Colon (tissue), 2 donors: ENCODE results near the gene PTHLH.

Experiments
- FAIRE-seq: peaks from 2 replicates; lab custom pipeline; 2012; peaks lifted over from hg19 to GRCh38; lab: Jason Lieb, UNC
- donor health status: control.
- donor health status: control.

PTHLH gene

DNA sequence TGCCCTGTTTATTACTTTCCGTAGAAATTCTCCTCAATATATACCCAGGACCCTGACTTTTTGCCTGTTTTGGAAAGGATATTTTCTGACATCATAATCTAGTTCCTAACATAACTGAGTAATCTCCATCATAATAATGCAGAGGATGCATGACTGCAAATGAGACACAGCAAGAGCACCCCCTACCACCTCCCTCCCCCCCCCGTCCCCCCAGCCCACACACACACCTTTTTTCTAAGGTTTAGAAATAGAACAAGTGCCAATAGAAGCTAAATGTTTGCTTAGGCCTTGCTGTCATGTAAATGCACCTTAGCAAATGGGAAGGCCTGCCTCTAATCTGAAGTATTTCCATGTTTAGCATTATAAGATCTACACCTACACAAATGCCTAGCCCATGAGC is at the start of gene PTHLH:
Gene PTHLH (minus strand): TSS at position 13 of the 400 bp plus-strand sequence. CDS start 3,239 bp downstream, outside the sequence.
- FAIRE-seq = no peak

DNA sequence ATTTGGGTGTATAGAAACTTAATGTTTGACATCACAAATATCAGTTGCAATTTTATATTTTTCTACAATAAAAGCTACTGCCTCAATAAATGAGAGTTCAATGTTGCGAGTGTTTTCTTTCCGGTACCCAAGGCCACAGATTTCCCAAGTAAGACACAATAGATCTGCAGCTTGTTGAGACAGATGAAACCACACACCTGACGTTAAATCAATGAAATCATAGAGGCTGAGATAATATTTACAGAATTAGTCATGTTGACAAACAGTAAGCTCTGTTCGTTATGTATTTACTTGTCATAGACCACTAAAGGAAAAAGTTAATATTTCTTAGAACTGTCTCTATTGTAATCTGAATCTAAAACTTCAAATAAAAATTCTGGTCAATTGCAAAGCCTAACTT is 49.2 kb upstream of the PTHLH start:
- no peak for FAIRE-seq

DNA sequence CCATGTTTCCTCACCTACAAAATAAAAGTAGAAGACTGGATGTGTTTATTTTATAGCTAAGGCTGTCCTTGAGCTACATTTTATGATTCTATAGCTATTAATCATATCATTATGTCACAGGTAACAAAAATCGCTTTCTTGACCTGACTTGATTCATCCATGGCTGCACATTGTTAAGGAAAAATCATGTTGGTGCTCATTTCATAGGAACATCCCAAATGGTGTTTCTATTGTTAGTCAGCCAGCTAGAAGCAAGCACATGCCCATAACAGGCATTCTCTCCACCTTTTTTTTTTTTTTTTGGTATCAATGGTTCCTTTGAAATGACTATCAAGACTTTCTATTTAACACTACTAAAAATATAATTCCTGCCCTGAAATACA is 45.3 kb upstream of the PTHLH start:
- FAIRE-seq = no peak

DNA sequence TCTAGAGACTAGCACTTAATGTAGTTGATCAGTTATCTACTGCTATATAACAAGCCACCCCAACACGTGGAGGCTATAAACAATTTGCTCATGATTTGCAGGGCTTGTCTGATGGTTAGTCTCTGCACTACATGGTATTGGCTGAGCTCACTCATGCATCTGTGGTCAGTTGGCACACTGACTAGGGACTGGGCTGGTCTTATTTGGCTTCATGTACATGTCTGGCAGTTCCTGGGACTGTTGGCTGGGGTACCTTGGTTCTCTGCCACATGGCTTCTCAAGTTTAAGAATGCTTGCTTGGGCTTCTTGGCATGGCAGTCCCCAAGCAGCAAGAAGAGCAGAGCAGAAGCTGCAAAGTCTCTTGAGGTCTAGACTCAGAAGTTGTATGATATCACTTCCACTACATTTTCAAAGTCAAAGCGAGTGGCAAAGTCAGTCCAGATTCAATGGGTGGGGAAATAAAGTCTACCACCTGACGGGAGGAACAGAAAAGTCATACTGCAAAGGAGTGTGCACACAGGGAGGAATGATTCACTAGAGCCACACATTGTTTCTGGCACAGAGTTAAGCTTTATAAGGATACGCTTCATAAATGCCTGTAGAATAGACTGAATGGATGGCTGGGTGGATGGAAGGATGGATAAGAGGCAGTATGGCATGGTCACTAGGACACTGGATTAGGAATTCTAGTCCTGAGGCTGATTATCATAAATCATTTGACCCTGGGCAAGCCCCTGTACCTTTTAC is 44.8 kb upstream of the PTHLH start:
- no peak for FAIRE-seq

DNA sequence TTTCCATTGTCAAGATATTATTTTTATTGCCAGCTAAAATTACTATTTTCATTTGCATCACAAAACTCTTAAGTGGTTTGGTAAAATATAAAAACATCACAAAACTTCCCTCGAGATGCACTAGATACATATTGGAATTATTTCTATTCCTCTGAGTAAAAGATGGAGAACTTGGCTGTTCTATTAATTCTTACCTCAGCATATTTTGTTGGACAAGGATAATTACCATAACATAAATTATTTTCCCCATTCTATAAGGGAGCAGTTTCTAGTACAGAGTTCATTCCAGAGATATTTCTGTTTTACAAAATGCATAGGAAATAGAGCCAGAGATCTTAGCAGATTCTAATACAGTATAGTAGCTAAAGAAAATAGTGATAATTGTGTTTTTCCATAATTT is 42.6 kb upstream of the PTHLH start:
- no peak for FAIRE-seq

DNA sequence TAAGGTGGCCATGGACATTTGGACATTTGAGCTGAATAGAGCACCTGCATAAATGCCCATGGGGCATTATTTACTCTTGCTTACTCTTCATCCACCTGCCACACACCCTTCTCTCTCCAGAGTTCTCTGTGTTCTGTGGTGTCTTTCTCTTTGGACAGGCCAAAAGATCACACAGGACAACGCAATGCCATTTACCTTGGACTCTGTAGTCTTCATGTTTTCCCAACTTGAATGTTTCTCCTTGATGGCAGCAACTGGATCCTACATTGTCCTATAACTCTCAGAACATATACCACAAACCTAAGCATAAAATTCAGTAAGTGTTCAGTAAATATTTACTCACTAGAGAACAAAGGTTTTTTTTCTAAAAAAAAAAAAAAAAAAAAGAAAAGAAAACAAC is 41.7 kb upstream of the PTHLH start:
- no peak for FAIRE-seq

DNA sequence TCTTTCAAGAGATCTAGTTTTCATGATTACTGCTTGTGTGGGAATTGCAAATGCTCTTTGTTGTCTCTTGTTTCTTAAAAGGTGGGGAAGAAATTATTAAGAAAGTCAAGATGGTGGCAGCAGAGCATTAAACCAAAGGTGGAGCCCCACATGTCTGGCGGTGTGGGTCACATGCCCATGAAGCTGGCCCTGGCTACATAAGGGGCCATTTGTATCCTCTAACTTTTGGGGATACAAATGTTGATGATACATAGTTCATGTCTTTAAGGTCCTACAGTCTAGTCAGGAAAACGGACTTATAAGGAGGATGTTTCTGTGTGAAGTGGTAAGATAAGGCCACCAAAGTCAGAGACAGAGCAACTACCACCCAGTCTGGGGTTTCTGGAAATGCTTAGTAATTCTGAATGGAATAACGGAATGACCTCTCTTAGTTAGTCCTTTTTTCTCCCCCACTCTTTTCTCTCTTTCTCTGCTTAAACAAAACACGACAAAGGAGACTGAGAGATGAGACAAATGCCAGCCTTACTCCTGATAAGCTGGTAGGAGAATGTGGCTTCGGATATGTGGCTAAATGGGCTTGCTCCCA is 39.9 kb upstream of the PTHLH start:
- no peak for FAIRE-seq

DNA sequence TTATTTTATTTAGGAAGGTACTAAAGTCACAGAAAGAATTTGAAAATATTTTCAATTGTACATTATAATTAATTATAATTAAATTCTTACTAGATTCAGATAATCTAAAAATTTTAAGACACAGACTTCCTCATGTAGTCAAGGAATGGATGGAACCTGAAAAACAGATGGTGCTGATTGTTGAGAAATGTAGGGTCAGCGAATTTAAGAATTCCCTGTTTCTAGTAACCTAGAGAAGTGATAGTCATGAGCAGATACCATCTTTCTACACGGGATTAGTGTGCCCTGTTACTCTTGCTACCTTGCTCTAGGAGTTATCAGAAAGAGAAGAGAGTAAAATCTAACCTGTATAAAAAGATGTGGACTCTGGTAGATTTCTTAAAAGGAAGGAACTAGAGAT is 37.5 kb upstream of the PTHLH start:
- no peak for FAIRE-seq

DNA sequence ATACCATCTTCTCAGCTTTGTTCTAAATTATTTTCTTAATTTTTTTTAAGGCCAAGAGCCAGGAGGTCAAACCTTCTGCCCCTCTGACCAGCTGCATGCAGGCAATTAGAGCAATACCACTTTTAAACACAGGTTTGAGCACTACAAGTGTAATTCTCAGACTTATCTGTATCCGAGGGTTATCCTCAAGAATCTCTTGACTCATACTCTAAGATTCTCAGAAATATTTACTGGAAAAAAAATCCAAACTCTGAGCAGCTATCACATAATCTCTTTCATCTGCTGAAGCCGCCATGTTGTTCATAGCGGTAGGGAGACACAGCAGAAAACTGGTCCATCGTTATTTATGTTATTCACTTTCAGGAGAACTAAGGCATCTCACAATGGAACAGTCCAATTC is 27.4 kb upstream of the PTHLH start:
- no peak for FAIRE-seq

DNA sequence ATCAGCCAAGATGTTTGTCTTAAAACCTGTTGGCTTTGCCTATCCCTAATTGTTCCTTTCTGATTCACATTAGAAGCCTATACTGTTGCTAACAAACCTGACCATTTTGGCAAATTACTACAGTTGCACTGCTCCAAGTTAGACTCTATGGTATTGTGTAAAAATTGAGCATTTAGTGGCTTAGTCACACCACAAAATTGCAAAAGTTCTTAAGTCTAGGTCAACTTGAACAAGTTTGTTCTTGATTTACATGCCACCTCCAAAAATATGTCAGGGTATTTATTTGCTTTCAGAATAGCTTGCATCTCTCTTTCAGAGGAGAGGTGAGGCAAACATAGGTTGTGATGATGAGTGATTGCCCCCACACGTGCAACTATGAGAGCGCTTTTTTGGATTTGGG is 27.0 kb upstream of the PTHLH start:
- FAIRE-seq = no peak

DNA sequence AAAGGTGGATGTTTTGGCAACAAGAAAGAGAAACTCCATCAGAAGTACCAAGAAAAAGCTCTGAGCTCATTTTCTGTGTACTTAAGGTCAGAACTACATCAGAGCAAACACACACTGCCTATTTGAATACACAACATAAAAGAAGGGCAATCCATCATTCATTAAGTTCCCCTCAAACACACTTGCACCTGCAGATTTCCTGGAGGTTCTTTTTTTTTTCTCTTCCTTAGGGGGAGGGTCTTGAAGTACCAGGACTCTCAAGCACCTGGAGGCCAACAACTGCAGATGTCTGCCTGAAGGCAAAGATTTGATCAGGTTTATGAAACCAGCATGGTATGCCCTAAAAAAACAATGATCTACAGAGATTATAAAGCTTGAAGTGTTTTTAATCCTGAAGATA is 26.1 kb upstream of the PTHLH start:
- FAIRE-seq = no peak

DNA sequence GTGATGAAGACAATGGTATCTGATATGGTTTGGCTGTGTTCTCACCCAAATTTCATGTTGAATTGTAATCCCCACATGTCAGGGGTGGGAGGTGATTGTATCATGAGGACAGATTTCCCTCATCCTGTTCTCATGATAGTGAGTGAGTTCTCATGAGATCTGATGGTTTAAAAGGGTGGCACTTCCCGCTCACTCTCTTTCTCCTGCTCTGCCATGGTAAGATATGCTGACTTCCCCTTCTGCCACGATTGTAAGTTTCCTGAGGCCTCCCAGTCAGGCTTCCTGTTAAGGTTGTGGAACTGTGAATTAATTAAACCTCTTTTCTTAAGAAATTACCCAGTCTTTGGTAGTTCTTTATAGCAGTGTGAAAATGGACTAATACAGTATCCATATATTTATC is 25.6 kb upstream of the PTHLH start:
- FAIRE-seq = no peak

DNA sequence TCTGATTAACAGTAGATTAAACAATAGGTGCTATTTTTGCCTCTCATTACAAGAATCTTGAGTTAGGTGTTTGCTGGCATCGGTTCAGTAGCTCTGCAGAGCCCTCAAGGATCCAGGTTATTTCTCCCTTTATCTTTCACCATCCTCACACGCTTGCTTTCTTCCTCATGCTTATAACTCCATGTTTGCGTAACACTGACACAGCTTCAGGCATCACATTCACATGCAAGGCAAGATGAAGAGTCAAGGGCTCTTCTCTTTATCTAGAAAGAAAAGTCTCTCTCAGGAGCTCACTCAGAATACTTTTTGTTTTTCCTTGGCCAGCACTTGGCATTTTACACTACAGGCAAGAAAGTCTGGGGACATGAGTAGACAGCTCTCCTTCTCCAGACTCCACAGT is 24.2 kb upstream of the PTHLH start:
- no peak for FAIRE-seq

DNA sequence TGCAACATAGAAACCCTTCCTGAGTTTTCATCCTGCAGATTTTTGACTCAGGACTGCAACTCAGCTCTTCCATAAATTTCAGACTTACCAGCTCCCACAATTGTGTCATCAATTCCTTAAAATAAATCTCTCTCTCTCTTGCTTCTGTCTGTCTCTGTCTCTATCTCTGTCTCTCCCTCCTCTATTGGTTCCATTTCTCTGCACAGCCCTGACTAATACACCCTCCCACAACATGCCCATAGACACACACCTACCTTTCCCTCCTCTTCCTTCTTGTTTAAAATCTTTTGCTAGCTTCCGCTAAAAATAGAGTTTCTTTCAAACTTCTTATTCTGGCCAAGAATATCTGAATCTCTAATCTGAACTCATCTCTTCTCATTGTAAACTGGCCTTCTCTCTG is 22.9 kb upstream of the PTHLH start:
- no peak for FAIRE-seq

DNA sequence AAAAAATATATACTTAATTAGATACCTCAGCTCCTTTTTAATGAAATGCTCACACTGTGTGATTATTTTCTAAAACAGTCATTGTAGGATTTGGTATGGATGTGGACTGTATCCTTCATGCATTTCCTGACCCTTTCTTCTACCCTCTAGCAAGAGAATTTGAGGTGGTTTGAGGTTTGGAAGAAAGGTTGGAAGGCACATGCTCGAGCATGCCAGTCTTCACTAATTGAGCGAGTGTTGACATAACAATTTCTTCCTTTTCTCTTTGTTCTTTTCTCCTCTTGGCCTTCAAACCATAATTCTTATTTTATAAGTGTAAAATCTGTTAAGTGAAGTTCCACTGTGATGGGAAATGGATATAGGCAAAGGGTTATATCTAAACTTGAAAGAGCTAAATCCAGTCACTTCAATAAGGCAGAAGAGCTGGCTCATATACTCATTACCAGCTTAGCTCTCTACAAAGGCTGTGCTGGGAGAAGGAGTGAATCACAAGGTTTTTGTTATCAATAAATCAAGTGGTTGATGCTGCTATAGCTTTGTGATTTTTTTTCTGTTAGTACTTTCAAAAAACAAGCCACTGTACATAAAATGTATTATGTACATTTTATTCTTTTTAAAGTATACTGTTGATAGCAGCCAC is 16.2 kb upstream of the PTHLH start:
- no peak for FAIRE-seq

DNA sequence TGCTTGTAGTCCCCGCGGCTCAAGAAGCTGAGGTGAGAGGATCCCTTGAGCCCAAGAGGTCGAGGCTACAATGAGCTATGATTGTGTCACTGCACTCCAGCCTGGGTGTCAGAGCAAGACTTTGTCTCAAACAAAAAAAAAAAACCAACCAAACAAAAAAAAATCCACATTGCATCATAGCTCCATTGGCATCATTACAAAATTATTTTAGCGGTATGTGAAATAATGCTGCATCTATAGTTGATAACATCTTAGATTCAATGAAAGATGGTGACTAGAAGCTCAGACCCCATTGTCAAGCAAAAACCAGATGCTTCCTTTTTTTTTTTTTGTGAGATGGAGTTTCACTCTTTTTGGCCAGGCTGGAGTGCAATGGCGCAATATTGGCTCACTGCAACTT is 14.8 kb upstream of the PTHLH start:
- no peak for FAIRE-seq

DNA sequence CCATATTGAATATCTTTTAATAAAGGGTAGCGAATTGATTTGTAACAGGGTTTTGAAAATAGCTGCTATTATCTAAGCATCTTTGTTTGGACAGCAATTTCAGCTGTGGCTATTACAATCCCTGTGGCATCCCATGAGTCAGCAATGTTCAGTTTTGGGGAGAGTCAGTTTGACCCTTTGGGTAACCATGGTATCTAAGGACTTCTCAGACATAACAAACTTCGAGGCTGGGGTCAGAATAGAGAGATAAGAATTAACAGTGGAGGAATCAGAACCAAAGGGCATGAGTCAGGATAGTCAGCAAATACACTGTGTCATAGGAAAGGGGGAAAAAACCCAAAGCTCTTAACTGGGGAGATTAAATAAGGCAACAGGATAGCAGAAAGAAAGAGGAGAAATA is 11.7 kb upstream of the PTHLH start:
- no peak for FAIRE-seq

DNA sequence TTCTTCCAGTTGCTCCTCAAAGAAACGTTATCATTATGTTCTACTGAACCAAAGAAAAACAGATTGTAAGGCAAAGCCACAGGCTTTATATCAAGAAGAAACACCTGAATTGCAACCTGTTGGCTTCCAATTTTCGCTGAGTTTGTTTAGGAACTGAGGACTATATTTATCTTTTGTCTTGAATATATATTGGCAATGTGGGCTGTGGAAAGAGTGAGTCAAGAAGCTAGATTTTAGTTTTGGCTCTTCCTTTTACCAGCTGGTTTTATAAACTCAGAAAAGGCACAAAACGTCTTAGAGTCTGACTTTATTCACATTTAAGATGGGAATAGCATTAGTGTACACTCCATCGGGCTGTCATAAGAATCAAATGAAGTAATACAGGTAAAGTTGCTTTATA is 10.4 kb upstream of the PTHLH start:
- FAIRE-seq = no peak

DNA sequence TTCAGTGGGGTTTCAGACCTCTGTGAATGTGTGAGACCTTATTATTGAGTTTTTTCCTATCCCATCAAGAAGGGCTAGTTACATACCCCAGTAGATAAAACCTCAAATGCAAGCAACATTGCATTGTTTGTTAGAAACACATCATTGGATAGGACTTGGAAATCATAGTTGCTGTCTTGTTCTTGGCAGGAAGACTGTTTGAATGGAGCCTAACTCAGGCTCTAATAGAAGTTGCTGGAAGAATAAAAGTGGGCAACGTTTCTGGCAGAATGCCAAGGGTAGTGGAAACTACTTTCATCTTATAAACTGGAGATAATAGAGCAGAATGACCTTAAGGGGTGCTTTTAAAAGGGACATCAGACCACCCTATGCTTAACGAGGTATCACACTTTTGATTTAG is 9.9 kb upstream of the PTHLH start:
- no peak for FAIRE-seq

DNA sequence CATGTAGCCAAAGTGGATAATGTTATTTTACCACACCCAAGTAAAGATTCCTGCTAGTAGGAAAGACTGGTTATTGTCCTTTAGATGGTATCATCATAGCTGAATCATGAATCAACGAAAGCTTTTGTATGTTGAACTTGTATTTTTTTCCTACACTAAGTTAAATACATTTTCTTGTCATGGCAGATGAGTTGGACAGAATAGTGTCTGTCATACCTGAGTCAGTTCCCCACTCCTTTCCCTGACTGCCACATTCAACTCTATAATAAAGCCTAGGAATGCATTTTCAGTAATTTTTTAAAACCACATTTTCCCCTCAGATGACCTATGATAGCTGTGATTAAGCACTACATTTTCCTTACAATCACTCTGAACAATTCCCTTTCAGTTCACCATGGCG is 9.3 kb upstream of the PTHLH start:
- FAIRE-seq = no peak

DNA sequence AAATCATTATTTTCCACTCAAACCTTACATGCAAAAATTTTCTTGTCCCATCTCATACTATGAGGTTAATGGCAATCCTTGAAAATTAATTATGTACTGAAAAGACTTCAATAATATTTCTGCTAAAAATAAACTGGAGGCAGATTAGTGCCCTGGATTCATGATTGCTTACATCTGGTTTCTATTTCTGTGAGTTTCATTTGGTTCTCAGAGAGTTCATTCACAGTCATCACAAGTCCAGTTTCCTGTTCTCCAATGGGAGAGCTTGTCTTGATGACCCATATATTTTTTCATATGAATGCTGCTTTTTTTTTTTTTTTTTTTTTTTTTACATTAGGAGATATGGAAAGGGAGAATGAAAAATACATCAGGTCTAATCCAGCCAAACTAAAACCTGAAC is 6.6 kb upstream of the PTHLH start:
- FAIRE-seq = no peak

DNA sequence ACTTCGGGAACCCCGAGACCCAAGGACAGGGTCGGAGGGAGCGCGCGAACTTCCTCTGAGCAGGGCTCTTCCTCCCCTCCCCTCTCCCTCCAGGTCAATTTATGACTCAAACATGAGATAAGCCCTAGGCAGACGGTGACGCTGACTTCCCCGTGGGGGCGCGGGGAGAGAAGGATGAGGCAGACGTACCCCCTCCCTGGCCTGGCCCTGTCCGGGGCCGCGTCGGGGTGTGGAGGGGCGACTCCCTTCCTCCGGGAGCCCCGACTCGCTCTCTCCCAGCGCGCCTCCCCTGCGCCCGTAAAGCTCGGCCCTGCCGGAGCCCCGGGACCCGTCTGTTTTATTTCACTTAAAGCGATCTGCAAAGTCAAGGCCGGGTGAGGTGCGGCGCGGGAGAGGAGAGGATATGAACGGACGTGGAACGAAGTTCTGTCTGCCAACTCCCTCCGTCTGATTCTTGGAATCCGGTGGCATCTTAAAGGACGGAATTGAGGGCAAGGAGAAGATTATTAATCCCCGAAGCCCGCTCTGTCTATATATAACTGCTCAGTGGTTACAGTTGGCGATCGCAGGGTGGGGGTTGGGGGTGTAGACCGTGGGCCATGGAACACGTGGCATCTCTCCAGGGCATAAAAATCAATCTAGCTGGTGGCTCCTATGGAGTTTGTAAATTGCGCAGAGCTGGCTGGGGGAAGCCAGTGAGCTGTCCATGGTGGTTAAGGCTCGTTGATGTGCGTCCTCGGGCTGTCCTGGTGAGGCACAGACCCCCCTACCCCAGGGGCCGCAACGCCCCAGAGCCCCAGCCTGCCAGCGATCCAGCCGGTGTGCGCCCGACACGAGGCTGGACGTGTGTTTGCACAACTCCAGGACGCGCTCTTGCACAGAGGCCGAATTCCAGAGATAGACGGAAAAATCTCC is 2.9 kb upstream of the PTHLH start:
- FAIRE-seq = no peak

DNA sequence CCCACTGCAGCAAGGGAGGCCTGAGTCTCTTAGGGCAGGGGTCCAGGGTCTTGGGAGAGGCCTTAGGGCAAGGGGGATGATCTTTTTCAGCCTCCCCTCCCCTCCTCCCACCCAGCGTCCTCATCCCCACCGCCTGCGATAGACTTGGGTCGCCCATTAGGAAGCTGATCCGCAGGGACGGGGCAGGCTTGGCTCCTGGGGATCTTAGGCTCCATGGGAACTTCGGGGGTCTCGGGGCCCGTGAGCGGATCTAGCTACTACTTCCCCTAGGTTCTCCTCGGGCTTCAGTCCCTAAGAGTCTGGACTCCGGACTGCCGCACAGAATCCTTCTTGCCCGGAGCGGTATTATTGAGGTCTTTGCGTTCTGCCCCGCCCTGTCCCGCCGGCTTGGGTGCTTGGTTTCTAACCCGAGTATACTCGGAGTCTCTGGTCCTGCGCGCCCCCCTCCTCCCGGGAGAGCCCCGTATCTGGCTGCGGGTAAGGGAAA is 2.2 kb upstream of the PTHLH start:
- no peak for FAIRE-seq
